Stomach (tissue), 4 donors: ENCODE data around the gene NFS1.

Experiments used
- CTCF ChIP-seq, 7 experiments: fragments of 450-650 bp in 4 of 7; fragments of 200-600 bp in 3 of 7; sonication (generic) in 3 of 7; IDR thresholded peaks; one replicate each; pipeline ENCODE4 v1.5.1; 2016 to 2019; ENCODE audit warnings: antibody characterized with exemption in 7 of 7, control low read depth in 2 of 7, mild to moderate bottlenecking in 1 of 7
- EP300 ChIP-seq: sonication (generic); formaldehyde crosslinking; IDR thresholded peaks from one replicate; pipeline ENCODE4 v1.6.1; 2017; ENCODE audit warnings: antibody characterized with exemption
- POLR2A ChIP-seq, 4 donors: fragments of 450-650 bp; IDR thresholded peaks; one replicate each; pipeline ENCODE4 v1.6.1; 2016; ENCODE audit warnings: antibody characterized with exemption in 4 of 4, control low read depth in 2 of 4, mild to moderate bottlenecking in 1 of 4, moderate library complexity in 1 of 4
- POLR2AphosphoS5 ChIP-seq, 3 donors: sonication (generic); formaldehyde crosslinking; IDR thresholded peaks; one replicate each; pipeline ENCODE4 v1.6.1; 2016; ENCODE audit warnings: antibody characterized with exemption in 3 of 3

GRCh38 chr20:35721621-35722020 is 22.5 kb upstream of the NFS1 start:
- no peak for TF ChIP-seq CTCF (IDR thresholded peaks at IDR 0.05)
- no peak for TF ChIP-seq EP300
- TF ChIP-seq POLR2A (IDR thresholded peaks at IDR 0.05) = no peak
- no peak for TF ChIP-seq POLR2AphosphoS5 (IDR thresholded peaks at IDR 0.05)
